Stimulated activated CD8-positive, alpha-beta memory T cell treated with anti-CD3 and anti-CD28 coated beads, Interleukin-12 subunit alpha, Interleukin-12 subunit beta, amount 100 ng/mL, for 4 hours (primary cell): Measurements from ENCODE around the gene GTF2IRD1.
"Not testable (repeated sequence)": the region's sequence is repeated elsewhere in the genome, so short reads cannot be mapped to it uniquely, and the experiment has no call there.

Source experiments
- DNase-seq: peaks from one replicate; pipeline ENCODE4 v3.0.0-alpha.2; 2020; ENCODE audit warnings: low read depth

The GTF2IRD1 gene

DNA sequence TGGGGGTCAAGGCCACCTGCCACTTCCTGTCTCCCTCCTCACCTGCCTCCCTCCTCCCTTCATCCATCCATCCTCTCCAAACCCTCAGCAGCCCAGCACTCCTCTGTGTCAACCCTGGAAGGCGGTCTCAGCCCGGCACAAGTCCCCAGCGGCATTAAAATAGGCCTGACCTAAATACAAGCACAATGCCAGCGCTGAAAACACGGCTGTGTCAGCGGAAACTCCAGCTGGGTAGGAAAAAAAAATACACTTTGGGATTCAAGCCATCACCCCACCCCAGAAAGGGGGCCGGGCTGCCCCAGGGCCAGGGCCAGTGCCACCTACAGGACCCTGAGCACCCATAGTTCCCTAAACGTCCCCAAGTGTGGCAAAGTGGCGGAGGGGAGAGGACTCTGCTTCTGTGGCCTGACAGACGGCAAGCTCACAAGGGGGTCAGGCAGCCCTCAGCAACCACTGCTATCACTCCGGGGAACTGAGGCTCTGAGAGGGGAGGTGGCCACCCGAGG, 22.7 kb upstream of the GTF2IRD1 start:
- no peak for DNase-seq

GRCh38 chr7:74437291-74437571, 16.5 kb upstream of the GTF2IRD1 start:
- DNase-seq, result not testable (repeated sequence)

GRCh38 chr7:74438327-74438726, 15.4 kb upstream of the GTF2IRD1 start:
- no peak for DNase-seq

GRCh38 chr7:74439541-74439940, 14.2 kb upstream of the GTF2IRD1 start:
- DNase-seq, result no peak

- not testable (repeated sequence) for DNase-seq
Observed at GRCh38 chr7:74440143-74440542, 13.6 kb upstream of the GTF2IRD1 start.

DNA sequence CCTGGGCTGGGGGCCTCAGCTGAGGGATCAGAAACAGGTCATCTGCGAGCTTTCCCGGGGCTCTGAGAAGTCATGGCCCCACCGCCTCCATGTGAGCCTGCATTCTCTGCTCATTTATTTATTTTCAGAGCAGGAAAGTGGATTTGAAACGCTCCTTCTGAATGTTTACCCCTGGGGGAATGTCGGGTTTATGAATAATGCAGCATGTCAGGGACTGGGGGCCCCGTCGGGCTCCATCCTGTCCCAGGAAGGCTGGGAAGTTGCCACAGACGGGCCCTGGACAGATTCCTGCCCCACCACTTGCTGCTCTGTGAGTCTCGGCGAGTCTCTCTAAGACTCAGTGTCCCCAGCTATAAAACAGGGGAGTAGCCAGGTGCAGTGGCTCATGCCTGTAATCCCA, 11.9 kb upstream of the GTF2IRD1 start:
- no peak for DNase-seq

- no peak for DNase-seq
Observed at GRCh38 chr7:74443543-74444247, 10.0 kb upstream of the GTF2IRD1 start.

GRCh38 chr7:74449144-74449543, 4.6 kb upstream of the GTF2IRD1 start:
- DNase-seq, result no peak

- peak; percentile 19 for DNase-seq
Observed at GRCh38 chr7:74449809-74450397, 3.8 kb upstream of the GTF2IRD1 start.

DNA sequence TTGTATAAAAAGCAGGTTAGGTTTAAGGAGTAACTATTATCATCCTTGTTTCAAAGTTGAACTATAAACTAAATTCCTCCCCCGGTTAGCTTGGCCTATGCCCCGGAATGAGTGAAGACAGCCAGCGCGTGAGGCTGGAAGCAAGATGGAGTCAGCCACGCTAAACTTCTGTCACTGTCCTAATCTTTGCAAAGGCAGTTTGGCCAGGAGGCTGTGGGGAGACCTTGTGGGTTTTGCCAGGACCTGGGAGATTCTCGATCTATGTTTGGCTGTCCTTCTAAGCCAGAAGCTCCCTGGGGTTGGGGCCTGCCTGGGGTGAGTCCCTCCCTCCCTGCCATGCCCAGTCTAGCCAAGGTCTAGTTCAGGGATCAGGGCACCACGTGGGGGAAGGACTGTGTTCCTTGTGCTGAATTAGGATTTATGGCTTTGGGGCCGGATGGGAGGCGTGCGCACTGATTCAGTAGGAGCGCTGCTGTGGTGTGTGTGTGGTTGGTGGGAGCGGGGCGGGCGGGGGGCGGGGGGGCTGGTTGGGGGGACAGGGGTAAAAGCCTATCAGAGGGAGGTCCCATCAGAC, 871 bp upstream of the GTF2IRD1 start:
- no peak for DNase-seq

DNA sequence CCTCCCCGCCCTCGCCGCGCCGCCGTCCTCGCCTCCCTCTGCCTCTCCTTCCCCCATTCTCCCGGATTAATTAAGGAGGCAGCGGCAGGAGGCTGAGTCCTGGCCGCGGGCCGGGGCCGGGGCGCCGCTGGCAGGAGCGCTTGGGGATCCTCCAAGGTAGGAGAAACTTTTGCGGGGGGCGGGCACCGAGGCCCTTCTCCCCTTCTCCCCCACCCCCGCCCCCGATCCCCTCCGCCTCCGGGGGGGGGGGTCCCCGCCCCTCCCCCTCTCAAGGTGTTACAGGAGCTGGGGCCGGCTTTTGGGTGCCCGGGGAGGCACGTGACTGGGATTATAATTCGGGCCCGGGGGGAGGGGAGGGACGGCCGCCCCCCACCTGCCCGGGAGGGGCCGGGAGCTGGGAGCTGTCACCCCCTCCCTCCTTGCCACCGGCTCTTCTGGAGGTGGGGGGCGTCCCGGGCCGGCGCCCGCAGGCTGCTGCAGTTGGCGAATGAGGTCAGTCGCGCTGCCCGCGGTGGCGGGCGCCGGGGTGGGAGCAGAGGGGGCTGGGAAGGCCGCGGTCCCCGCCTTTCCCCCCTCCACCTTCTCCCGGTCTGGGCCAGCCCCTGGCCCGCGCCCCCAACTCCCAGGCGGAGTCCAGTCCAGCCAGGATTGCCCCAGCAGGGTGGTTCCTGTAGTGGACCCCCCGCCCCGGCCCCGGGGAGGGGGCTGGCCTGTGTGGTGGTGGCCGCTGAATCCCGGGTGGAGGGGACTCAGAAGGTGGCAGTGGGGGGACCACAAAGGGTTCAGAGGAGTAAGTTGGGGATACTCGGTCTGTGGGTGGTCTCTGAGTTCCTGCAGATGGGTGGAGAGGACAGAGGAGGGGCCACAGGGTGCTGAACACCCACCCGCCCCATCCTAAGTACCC, 567 bp downstream of the GTF2IRD1 start:
- peak; percentile 6 for DNase-seq

DNA sequence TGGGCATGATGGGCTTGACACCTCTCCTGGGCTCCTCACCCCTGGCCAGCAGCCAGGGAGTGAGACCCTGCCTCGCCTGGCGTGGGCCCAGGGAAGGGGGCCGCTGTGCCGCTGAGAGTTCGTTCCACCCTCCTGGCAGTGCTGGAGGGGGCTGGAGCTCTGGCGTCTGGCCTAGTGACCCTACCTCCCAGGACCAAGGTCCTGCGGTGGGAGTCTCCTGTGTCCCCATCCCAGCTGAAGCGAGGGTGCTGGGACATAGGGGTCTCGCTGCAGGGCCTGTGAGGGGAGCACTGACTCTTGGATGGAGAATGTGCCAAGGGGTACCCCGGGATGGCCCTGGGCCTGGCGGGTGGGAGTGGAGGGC, 1.2 kb downstream of the GTF2IRD1 start:
- DNase-seq, result no peak

DNA sequence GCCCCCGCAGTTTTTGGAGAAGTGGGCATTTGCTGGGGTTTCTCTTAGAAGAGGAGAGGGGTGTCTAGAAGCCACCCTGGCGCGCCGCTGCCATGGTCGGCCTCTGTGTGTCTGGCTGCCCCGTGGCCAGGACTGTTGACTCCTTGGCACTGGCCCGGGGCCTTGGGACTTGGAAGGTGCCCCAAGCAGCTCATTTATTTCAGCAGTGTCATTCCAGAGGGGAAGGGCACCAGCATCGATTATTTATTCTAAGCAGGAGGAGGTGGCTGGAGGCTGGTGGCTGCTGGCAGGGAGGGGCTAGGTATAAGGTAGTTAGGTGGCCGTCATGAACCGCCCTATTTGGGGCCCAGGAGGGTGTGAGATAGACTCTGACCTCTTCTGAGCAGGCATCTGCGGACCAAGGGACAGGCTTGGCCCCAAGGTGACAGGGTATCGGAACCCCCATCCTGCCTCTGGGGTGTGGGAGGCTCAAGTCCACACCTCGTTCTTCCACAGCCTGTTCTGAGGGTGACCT, 1.6 kb downstream of the GTF2IRD1 start:
- DNase-seq, result no peak

- no peak for DNase-seq
Observed at GRCh38 chr7:74455928-74456327, 2.2 kb downstream of the GTF2IRD1 start.

DNA sequence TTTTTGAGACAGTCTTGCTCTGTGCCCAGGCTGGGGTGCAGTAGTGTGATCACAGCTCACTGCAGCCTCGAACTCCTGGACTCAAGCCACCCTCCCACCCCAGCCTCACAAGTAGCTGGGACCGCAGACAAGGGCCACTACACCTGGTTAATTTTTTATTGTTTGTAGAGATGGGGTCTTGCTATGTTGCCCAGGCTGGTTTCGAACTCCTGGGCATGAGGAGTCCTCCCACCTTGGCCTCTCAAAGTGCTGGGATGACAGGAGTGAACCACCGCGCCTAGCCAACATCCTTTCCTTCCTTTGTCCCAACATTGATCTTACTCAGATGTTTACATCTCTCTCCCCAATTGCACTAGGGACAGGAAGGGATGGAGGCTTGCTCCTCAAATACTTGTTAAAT, 3.3 kb downstream of the GTF2IRD1 start:
- DNase-seq, result no peak

DNA sequence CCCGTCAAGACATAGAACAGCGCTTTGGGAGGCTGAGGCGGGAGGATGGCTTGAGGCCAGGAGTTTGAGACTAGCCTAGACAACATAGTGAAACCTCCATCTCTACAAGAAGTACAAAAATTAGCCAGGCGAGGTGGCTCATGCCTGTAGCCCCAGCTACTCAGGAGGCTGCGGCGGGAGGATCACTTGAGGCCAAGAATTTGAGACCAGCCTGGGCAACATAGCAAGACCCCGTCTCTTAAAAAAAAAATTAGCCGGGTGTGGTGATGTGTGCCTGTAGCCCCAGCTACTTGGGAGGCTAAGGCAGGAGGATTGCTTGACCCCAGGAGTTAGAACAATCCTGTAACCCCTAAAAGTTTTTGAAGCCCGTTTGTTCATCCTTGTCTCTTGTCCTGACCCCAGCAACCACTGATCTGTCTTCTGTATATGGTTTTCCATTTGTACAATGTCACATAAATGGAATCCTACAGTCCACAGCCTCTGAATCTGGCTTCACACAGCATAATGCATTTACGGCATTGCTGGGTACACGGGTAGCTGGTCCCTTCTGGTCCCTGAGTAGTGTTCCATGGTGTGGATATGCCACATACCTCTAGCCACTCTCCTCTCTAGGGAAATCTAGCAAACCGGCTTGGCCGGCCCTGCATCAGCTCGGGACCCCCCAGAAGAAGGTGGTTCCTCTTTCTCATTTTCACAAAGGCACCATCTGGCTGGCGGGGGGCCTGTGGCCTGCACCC, 8.4 kb downstream of the GTF2IRD1 start:
- no peak for DNase-seq

DNA sequence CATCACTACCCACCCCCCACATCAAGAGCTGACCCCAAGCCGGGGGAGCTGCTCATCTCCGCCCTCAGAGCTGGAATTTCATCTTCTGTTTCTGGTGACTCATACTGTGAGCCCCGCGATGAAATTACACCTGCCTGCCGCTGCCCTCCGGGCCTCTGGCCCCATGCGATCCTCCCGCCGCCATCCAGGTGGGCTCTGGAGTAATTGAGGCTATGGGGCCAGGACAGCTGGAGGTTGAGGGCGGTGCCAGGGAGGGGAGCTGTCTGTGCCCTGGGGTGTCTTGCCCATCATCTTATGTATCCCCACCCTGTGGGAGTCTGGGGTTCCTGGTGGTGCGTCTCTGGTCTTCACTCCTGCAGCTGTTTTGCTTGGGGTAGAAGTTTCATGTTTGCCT, 9.0 kb downstream of the GTF2IRD1 start:
- DNase-seq, result no peak

GRCh38 chr7:74464931-74465886, 11.5 kb downstream of the GTF2IRD1 start:
- DNase-seq, result no peak

GRCh38 chr7:74466196-74466813, 12.6 kb downstream of the GTF2IRD1 start:
- DNase-seq, result no peak

- no peak for DNase-seq
Observed at GRCh38 chr7:74467876-74468275, 14.2 kb downstream of the GTF2IRD1 start.
